Activated CD4-positive, alpha-beta T cell treated with anti-CD3 and anti-CD28 coated beads, Interleukin-2, amount 10 ng/mL, durations not matched to agents 7 days and 5 days (primary cell): ENCODE results near the gene DMD. TPM values are rescaled to one million over a fixed set of nuclear protein-coding genes. Genes with fewer than 3 reads are reported as not detected.

Experiments used
- CTCF ChIA-PET: fragments of 350-600 bp; sonication (Branson Sonifier 250); formaldehyde crosslinking; loops from one replicate; lab custom pipeline; 2021; ENCODE audit warnings: antibody characterized with exemption; lab: Charles Lee
- POLR2A ChIA-PET: fragments of 350-600 bp; sonication (Branson Sonifier 250); formaldehyde crosslinking; loops from one replicate; lab custom pipeline; 2021; ENCODE audit warnings: antibody characterized with exemption; lab: Charles Lee
- DNase-seq: peaks from one replicate; pipeline ENCODE4 v3.0.0-alpha.2; 2020
- H3K27ac Mint-ChIP-seq: one replicate; pipeline ENCODE4 v1.8.0; 2021; ENCODE audit warnings: mild to moderate bottlenecking, moderate library complexity, mixed read lengths
- H3K27me3 Mint-ChIP-seq: one replicate; pipeline ENCODE4 v1.8.0; 2021; ENCODE audit warnings: mixed read lengths
- H3K36me3 Mint-ChIP-seq: one replicate; pipeline ENCODE4 v1.8.0; 2021; ENCODE audit warnings: low read depth, mixed read lengths
- H3K4me1 Mint-ChIP-seq: one replicate; pipeline ENCODE4 v1.8.0; 2021; ENCODE audit warnings: mixed read lengths
- H3K4me3 Mint-ChIP-seq: one replicate; pipeline ENCODE4 v1.8.0; 2021; ENCODE audit warnings: mild to moderate bottlenecking, moderate library complexity, mixed read lengths
- H3K9me3 Mint-ChIP-seq: one replicate; pipeline ENCODE4 v1.8.0; 2021; ENCODE audit warnings: mixed read lengths
- total RNA-seq, 2 experiments: library from RNA; stranded (reverse); gene quantifications; one replicate each; pipeline ENCODE4 v1.2.3, GENCODE V29; 2021

Gene DMD
- total RNA-seq, 2 experiments from 2014 or later, result 0.57 to 0.83 TPM

DNA sequence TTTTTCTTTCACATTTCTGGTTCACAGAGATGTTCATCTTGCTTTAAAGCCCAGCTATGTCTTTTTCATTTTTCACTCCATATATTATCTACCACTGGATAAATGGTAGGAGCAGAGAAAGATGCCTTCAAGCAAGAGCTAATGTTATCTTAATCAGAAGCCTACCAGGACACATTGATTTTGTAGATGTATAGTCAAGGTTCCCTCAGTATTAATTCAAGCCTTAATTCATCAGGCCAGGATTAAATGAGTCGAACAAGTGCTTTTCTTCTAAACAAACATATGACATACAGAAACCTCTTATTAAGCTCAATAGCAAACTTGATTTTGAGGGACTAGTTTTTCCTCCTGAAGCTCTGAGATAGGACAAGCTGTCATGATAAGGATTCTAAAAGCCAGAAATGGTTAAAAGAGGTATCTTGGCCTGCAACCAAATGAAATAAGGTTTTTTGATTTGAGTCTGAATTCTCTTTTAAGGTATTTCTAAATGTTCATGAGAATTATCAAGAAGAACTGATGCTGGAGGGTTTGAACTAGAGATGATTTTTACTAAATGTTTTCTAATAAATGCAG, 2057.8 kb downstream of the DMD start:
- DNase-seq, result no peak
- H3K4me1 Mint-ChIP-seq, result no peaks in the 10 kb centered on the region
- H3K36me3 Mint-ChIP-seq, result no peaks in the 10 kb centered on the region
- peaks cover 1% of the 10 kb centered on the region for H3K27me3 Mint-ChIP-seq
- H3K27ac Mint-ChIP-seq, result no peak overlapping the region
- H3K9me3 Mint-ChIP-seq, result no peaks in the 10 kb centered on the region
- no peak overlapping the region for H3K4me3 Mint-ChIP-seq
- ChIA-PET POLR2A (no interaction called here), CTCF (no interaction called here)

DNA sequence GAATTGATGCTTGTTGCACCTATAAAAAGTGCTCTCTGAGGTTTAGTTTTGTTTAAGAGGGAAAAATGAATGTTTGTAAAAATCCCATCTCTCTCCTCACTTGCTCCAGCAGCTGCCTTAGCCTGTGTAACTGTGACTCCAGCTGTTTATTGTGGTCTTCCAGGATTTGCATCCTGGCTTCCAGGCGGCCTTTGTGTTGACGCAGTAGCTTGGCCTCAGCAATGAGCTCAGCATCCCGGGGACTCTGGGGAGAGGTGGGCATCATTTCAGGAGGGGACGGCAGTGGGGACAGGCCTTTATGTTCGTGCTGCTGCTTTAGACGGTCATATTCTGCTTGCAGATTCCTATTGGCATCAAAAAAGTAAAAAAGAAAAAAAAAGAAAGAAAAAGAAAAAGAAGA, 2064.2 kb downstream of the DMD start:
- H3K27ac Mint-ChIP-seq, result no peak overlapping the region
- no peak for DNase-seq
- no peaks in the 10 kb centered on the region for H3K4me1 Mint-ChIP-seq
- no peaks in the 10 kb centered on the region for H3K36me3 Mint-ChIP-seq
- no peaks in the 10 kb centered on the region for H3K9me3 Mint-ChIP-seq
- POLR2A ChIA-PET, result no interaction called here
- CTCF ChIA-PET, result interaction anchor here (0.8 kb wide), 1 partner anchor 13 kb away, joined by 3 read pairs; no protein-coding TSS in a partner anchor
- no peak overlapping the region for H3K4me3 Mint-ChIP-seq
- peaks cover 1% of the 10 kb centered on the region for H3K27me3 Mint-ChIP-seq

DNA sequence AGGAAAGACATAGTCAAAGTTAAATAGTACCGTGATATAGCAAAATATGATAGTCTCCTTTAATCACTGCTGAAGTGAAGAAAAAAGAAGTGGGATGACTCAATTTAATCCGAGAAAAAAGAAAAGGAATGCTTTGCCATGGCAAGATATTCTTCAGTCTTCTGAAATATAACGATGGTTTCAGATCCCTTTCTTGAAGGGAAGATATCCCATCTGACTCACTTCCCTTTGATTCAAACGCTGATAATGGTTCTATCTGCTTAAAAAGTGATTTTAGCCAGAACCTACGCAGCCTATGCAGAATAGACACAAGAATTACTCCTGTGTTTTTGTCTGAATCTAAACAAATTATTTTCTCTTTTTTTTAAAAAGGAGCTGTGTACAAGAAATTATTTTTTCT, 2071.4 kb downstream of the DMD start:
- no peak overlapping the region for H3K4me3 Mint-ChIP-seq
- no peak for DNase-seq
- POLR2A ChIA-PET, result no interaction called here
- peaks cover 2% of the 10 kb centered on the region for H3K27me3 Mint-ChIP-seq
- CTCF ChIA-PET, result no interaction called here
- H3K9me3 Mint-ChIP-seq, result no peaks in the 10 kb centered on the region
- H3K27ac Mint-ChIP-seq, result no peak overlapping the region
- H3K36me3 Mint-ChIP-seq, result no peaks in the 10 kb centered on the region
- H3K4me1 Mint-ChIP-seq, result peaks cover 10% of the 10 kb centered on the region

DNA sequence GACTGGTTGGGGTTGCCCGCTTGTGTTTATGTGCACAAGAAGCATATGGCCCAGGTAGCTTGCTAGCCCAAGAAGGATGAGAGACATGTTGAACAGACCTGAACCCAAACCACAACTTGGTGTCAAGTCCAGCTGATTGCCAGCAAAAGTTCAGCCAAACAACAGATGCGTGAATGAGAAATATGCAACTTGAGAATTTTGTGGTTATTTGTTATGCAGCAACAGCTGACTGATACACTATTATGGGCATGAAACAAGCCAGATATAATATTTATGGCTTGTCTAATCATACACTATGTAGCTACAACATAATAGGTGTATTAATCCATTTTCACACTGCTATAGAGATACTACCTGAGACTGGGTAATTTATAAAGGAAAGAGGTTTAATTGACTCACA, 2073.2 kb downstream of the DMD start:
- H3K4me3 Mint-ChIP-seq, result no peak overlapping the region
- no peaks in the 10 kb centered on the region for H3K36me3 Mint-ChIP-seq
- H3K9me3 Mint-ChIP-seq, result no peaks in the 10 kb centered on the region
- DNase-seq, result no peak
- peaks cover 2% of the 10 kb centered on the region for H3K27me3 Mint-ChIP-seq
- POLR2A ChIA-PET, result no interaction called here
- CTCF ChIA-PET, result no interaction called here
- no peak overlapping the region for H3K27ac Mint-ChIP-seq
- peaks cover 10% of the 10 kb centered on the region for H3K4me1 Mint-ChIP-seq

DNA sequence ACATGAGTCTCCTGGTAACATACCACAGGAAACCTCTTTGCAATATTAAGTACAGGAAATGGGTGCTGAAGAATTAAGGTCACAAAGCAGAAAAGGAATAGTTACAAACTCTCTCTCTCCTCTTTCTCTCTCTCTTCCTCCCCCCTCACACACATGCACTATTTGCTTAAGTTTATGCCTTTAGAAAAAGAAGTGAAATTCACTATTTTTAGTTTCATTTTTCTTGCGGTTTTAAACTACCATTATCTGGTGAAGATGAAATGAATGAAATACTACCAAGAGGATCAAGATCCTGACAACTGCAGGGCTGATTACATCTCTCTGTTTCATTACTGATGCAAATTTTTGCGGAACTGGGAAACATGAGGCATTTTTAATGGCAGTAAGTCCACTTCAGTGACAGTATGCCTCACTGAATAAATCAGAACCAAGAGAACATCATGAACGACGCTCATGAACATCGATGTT, 2075.2 kb downstream of the DMD start:
- POLR2A ChIA-PET, result no interaction called here
- no peaks in the 10 kb centered on the region for H3K9me3 Mint-ChIP-seq
- H3K4me3 Mint-ChIP-seq, result no peak overlapping the region
- CTCF ChIA-PET, result no interaction called here
- no peaks in the 10 kb centered on the region for H3K27me3 Mint-ChIP-seq
- no peak for DNase-seq
- H3K27ac Mint-ChIP-seq, result peak overlapping the region; percentile 74
- H3K4me1 Mint-ChIP-seq, result peaks cover 10% of the 10 kb centered on the region
- H3K36me3 Mint-ChIP-seq, result no peaks in the 10 kb centered on the region

DNA sequence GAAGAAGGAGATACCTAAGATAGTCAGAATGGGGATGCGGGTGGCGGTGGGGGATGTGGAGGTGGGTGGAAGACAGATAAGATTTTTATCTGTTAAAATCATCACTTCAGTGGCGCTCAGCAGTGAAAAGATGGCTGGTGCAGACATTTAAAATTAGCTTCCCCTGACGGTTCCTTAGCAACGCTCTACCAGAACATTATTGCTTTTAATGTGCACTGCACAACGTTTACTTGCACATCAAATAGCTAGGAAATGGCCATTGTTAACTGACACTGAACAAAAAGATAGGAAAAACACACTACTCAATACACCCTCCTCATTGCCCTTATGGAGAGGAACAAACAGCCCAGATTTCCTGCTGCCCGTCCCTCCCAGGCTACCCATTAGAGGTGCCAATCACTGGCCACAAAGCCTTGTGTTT, 2078.5 kb downstream of the DMD start:
- POLR2A ChIA-PET, result no interaction called here
- DNase-seq, result no peak
- Mint-ChIP-seq H3K36me3 (no peaks in the 10 kb centered on the region), H3K27ac (no peak overlapping the region), H3K27me3 (peaks cover 2% of the 10 kb centered on the region), H3K9me3 (no peaks in the 10 kb centered on the region), H3K4me1 (peaks cover 10% of the 10 kb centered on the region), H3K4me3 (no peak overlapping the region)
- CTCF ChIA-PET, result no interaction called here

DNA sequence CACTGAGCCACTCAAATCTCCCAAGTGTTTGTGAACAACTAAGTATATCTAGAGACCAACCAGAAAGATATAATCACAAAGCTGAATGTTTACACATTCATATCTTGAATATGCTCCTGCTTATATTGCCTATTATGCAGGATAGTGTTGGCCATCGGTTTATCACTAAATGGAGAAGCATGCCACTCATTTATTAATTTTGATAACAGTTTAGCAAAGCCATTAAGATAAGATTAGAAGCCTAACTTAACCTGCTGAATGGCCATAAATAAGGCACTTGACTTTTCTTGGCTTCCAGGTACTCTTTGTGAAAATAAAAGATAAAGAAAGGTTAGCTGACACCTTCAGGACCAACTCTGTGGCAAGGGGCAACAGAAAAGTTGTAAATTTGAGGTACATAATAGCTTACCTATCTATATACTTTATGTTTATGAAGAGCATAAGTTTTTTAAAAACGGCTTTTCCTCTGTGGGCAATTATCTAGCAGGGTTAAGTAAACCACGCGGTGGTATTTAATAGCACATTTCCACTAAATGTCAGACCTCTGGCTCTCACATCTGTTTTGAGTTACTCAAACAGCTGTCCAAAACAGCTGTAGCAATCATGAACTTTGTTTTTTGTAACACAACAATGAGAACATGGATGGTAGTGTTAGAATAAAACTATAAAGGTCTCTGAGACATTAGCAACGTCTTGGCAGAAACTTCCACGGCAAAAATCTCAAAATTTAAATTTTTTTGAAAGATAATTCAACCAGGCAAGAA, 2080.7 kb downstream of the DMD start:
- Mint-ChIP-seq H3K27me3 (peaks cover 2% of the 10 kb centered on the region), H3K9me3 (no peaks in the 10 kb centered on the region), H3K4me3 (no peak overlapping the region), H3K27ac (no peak overlapping the region), H3K36me3 (no peaks in the 10 kb centered on the region), H3K4me1 (peaks cover under 1% of the 10 kb centered on the region)
- no peak for DNase-seq
- ChIA-PET POLR2A (no interaction called here), CTCF (interaction anchor here (0.6 kb wide), 1 partner anchor 14 kb away, joined by 4 read pairs; no protein-coding TSS in a partner anchor)

DNA sequence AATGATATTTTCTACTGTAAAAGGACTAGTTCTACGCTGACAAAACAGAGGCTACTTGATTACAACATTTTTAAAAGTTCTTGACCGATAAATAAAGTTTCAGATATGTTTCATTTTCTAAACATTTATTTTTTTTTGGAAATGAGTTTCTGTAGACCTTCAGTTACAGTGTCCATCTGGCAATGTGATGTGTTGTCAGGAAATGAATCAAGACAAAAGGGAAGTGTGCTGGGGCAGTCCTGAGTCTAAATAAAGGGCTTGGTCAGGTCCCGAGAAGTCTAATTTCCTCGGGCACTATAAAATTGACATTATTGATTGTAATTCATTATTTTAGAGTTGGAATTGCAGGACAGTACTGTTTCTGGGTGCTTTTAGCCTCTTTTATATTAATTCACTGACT, 2082.5 kb downstream of the DMD start:
- H3K27me3 Mint-ChIP-seq, result peaks cover 2% of the 10 kb centered on the region
- no peak for DNase-seq
- no peak overlapping the region for H3K4me3 Mint-ChIP-seq
- CTCF ChIA-PET, result no interaction called here
- no peaks in the 10 kb centered on the region for H3K36me3 Mint-ChIP-seq
- POLR2A ChIA-PET, result no interaction called here
- H3K4me1 Mint-ChIP-seq, result no peaks in the 10 kb centered on the region
- no peak overlapping the region for H3K27ac Mint-ChIP-seq
- H3K9me3 Mint-ChIP-seq, result no peaks in the 10 kb centered on the region

DNA sequence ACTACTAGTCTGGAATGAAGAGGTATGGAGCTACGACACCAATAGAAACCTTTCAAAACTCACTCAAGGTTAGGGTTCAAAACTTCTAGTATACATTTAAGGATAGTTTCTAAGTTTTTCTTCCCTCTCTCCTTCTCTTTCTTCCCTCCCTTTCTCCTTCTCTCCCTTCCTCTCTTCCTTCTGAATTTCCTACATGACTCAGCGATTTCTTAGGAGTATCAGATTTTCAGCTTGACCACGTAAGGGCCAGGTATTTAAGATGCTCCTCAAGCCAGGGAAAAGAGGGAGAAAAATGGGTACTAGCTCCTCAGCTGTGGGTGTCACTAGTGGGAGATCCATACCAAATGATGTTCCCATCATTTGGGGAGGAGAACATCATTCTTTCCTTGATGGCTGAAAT, 2083.6 kb downstream of the DMD start:
- ChIA-PET POLR2A (no interaction called here), CTCF (no interaction called here)
- Mint-ChIP-seq H3K27ac (no peak overlapping the region), H3K27me3 (peaks cover 2% of the 10 kb centered on the region), H3K4me1 (no peaks in the 10 kb centered on the region), H3K9me3 (no peaks in the 10 kb centered on the region), H3K4me3 (no peak overlapping the region), H3K36me3 (no peaks in the 10 kb centered on the region)
- no peak for DNase-seq

DNA sequence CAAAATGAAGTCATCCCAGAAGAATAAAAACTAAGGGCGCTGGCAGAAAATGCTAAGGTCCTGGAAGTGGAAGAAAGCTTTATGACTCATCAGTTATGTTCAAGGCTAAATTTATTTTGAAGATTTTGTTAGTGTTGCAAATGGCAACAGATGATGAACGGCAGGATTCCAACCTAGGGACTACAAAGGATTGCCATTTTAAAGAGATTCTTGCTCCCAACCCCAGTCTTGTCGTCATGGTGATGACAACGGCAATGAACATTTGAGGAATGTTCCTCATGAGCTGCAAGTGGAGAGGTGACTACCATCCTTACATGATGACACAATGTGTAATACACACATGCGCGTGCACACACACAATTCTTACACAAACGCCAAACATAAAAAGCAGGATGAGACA, 2085.1 kb downstream of the DMD start:
- H3K27me3 Mint-ChIP-seq, result peaks cover 2% of the 10 kb centered on the region
- CTCF ChIA-PET, result no interaction called here

DNA sequence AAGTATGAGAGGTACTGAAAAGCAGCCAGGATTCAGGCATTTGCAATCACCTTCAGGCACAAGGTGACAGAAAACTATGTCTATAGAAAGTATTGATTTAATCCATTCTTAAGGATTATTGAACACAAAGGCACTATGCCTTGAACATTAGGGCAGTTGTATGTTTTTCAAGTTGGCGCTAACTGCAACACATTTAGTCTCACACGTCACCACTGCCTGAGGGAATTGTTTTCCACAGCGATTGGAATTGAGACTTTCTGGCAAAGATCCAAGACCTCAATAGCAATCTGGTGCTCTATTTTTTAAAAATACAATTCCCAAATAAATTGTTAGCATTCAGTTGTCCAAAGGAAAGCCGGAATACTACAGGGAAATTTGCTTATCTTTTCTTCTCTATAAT, 2086.8 kb downstream of the DMD start:
- H3K36me3 Mint-ChIP-seq, result no peaks in the 10 kb centered on the region
- no peak overlapping the region for H3K27ac Mint-ChIP-seq
- no peak for DNase-seq
- no peaks in the 10 kb centered on the region for H3K4me1 Mint-ChIP-seq
- H3K4me3 Mint-ChIP-seq, result no peak overlapping the region
- POLR2A ChIA-PET, result no interaction called here
- CTCF ChIA-PET, result no interaction called here
- H3K27me3 Mint-ChIP-seq, result peaks cover 2% of the 10 kb centered on the region
- no peaks in the 10 kb centered on the region for H3K9me3 Mint-ChIP-seq

More for the DNA sequence above, 2085.1 kb downstream of the DMD start:
- H3K4me1 Mint-ChIP-seq, result no peaks in the 10 kb centered on the region
- no peaks in the 10 kb centered on the region for H3K36me3 Mint-ChIP-seq
- H3K27ac Mint-ChIP-seq, result no peak overlapping the region
- no peak for DNase-seq
- POLR2A ChIA-PET, result no interaction called here
- H3K4me3 Mint-ChIP-seq, result no peak overlapping the region
- no peaks in the 10 kb centered on the region for H3K9me3 Mint-ChIP-seq

DNA sequence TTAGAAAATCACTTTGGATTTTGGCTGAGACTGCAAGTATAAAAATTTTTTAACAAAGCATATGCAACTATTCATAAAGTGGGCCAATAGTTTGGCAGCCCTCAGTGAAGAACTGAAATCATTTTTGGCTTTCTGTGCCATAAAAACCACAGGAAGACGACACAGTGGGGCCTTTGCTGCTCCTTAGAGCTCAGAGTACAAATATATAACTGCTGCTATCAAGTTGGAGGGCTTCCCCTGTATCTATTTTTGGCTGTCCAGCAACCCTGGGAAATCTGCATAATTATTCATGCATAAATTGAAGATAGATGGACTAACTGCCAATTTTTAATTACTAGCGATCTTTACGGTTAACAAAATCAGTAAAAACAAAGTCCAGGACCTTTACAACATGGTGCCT, 2088.0 kb downstream of the DMD start:
- no peak for DNase-seq
- ChIA-PET CTCF (no interaction called here), POLR2A (no interaction called here)
- Mint-ChIP-seq H3K4me3 (no peak overlapping the region), H3K9me3 (no peaks in the 10 kb centered on the region), H3K36me3 (no peaks in the 10 kb centered on the region), H3K27me3 (peaks cover 2% of the 10 kb centered on the region), H3K27ac (no peak overlapping the region), H3K4me1 (no peaks in the 10 kb centered on the region)

DNA sequence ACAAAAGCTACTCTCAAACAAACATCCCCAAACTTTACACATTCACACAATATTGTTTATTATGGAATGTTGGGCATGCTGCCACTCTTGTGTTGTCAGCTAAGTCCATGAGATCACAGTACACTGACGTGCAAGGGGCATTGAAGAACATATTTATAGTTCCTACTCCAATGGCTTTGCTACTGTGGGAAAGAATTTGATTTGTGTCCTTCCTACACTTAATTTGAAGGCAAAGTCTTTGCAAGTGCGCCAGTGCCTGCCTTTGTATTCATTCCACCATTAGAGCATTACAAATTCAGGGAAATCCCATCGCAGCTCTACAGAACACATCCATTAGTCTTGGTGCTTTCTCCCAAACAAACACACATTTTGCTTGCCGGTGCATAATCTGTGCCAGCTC, 2094.1 kb downstream of the DMD start:
- no peak for DNase-seq
- ChIA-PET POLR2A (no interaction called here), CTCF (interaction anchor here (0.6 kb wide), 1 partner anchor 13 kb away, joined by 4 read pairs; no protein-coding TSS in a partner anchor)
- Mint-ChIP-seq H3K27me3 (peaks cover 2% of the 10 kb centered on the region), H3K4me3 (no peak overlapping the region), H3K9me3 (no peaks in the 10 kb centered on the region), H3K36me3 (no peaks in the 10 kb centered on the region), H3K27ac (no peak overlapping the region), H3K4me1 (peaks cover 7% of the 10 kb centered on the region)
